BE2C (cell line): ENCODE measurements around the gene TBC1D22A.

Experiments used
- DNase-seq: peaks from one replicate; pipeline ENCODE4 v3.0.0-alpha.2; 2020
- H3K27me3 ChIP-seq: fragments of 250-450 bp; sonication (Bioruptor Pico); 2 replicates; pipeline ENCODE4 v1.5.1; 2020; ENCODE audit warnings: mild to moderate bottlenecking
- H3K36me3 ChIP-seq: fragments of 250-450 bp; sonication (Bioruptor Pico); 2 replicates; pipeline ENCODE4 v1.5.1; 2020; ENCODE audit warnings: mild to moderate bottlenecking
- H3K4me1 ChIP-seq: fragments of 250-450 bp; sonication (Bioruptor Pico); 2 replicates; pipeline ENCODE4 v1.5.1; 2020
- H3K4me3 ChIP-seq: 2 replicates; pipeline ENCODE4 v1.5.1; 2011; ENCODE audit warnings: low read depth, low read length
- H3K9me3 ChIP-seq: fragments of 250-450 bp; sonication (Bioruptor Pico); 2 replicates; pipeline ENCODE4 v1.5.1; 2020
- TF ChIP-seq, protein P1 (sequence below): IDR thresholded peaks from 2 replicates; pipeline ENCODE4 v1.5.1; 2012; ENCODE audit warnings: mild to moderate bottlenecking, low read depth, low read length

TBC1D22A gene

DNA sequence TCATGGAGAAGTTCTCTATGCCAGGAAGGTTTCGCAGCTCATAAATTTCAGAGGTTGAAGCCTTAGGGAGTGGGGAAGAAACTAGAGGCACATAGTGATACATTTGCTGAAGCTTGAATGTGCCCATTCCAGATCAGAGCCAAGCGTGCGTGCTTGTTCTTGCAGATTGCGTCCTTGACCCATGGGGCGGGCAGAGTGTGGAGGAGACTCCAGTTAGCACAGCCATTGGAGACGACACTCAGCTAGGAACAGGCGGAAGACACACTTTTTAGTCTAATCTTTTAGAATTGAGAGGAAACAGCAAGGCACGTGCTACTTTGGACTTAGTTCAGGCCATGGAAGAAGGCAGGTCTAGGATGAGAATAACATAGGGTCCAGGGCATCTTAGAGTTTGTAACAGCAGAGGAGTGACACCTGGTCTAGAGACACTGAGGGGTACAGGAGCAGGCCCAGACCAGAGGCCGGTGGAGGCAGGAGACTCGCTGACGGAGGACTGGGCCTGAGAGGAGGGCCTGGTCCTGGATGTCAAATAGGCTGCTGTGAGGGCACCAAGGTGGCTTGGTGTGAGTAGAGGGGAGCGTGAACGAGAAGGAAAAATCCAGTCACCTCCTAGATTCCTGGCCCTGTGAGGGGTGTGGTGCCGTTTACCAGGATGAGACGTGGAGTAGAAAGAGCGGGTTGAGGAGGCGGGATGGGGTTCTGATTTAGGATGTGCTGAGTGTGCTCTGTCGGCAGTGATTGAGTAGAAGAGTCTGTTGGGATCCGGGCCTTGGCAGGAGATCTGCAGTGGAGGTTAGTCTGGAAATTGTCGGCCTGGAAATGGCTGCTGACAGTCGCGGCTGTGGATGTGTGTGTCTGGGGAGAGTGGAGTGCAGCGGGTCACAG is 154.7 kb downstream of the TBC1D22A start:
- TF ChIP-seq, protein P1, sequence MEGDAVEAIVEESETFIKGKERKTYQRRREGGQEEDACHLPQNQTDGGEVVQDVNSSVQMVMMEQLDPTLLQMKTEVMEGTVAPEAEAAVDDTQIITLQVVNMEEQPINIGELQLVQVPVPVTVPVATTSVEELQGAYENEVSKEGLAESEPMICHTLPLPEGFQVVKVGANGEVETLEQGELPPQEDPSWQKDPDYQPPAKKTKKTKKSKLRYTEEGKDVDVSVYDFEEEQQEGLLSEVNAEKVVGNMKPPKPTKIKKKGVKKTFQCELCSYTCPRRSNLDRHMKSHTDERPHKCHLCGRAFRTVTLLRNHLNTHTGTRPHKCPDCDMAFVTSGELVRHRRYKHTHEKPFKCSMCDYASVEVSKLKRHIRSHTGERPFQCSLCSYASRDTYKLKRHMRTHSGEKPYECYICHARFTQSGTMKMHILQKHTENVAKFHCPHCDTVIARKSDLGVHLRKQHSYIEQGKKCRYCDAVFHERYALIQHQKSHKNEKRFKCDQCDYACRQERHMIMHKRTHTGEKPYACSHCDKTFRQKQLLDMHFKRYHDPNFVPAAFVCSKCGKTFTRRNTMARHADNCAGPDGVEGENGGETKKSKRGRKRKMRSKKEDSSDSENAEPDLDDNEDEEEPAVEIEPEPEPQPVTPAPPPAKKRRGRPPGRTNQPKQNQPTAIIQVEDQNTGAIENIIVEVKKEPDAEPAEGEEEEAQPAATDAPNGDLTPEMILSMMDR: no peak
- Histone ChIP-seq H3K9me3 (no peaks in the 10 kb centered on the region; the same call in 1 of the 2 replicates), H3K27me3 (no peaks in the 10 kb centered on the region), H3K4me1 (no peaks in the 10 kb centered on the region), H3K4me3 (no peak overlapping the region), H3K36me3 (no peaks in the 10 kb centered on the region; the same call in 1 of the 2 replicates)
- DNase-seq: no peak

DNA sequence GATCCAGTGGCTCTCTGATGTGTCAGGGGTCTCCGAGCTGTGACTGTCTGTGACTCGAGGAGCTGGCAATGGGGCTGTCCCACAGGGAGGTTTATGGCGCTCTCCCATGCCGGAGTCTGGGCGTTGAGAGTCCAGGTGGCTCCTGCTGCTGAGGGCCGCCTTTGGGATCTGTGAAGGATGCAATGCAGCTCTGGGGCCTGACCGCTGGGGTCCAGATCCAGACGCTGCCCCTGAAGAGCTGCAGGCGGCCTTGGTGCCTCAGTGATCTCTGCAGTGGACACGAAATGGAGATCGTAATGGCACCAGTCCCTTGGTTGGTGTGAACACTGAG is 155.3 kb downstream of the TBC1D22A start:
- Histone ChIP-seq H3K9me3 (no peaks in the 10 kb centered on the region; the same call in 1 of the 2 replicates), H3K4me3 (no peak overlapping the region), H3K36me3 (no peaks in the 10 kb centered on the region; the same call in 1 of the 2 replicates), H3K27me3 (no peaks in the 10 kb centered on the region), H3K4me1 (no peaks in the 10 kb centered on the region)
- TF ChIP-seq, protein P1: no peak
- no peak for DNase-seq

DNA sequence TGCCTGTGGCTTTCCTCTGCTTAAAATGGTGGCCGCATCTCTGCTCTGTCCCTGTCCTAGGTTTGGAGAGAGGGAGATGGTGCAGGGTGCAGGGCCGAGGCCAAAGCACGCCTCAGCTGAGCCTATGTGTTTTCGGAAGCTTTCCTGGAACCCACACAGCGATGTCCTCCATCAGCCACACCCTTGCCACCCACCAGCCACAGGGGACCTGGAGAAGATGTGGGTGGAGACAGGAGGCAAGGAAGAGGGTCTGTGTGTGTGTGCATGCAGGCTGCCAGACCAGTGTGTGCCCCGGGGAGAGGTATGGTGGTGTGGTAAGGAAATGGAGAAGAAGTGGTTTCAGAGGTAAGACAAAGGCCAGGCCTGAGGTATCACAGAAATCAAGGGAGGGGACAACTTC is 155.7 kb downstream of the TBC1D22A start:
- DNase-seq: no peak
- Histone ChIP-seq H3K4me1 (no peaks in the 10 kb centered on the region), H3K27me3 (no peaks in the 10 kb centered on the region), H3K4me3 (no peak overlapping the region), H3K36me3 (no peaks in the 10 kb centered on the region; the same call in 1 of the 2 replicates), H3K9me3 (no peaks in the 10 kb centered on the region; the same call in 1 of the 2 replicates)
- TF ChIP-seq, protein P1: no peak

DNA sequence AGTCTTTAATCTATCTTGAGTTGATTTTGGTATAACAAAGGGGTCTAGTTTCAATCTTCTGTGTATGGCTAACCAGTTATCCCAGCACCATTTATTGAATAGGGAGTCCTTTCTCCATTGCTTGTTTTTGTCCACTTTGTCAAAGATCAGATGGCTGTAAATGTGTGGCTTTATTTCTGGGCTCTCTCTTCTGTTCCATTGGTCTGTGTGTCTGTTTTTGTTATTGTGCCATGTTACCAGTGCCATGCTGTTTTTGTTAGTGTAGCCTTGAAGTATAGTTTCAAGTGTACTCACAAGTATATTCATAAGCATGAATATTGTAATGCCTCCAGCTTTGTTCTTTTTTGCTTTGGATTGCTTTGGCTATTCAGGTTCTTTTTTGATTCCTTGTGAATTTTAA is 159.6 kb downstream of the TBC1D22A start:
- Histone ChIP-seq H3K9me3 (no peaks in the 10 kb centered on the region; the same call in none of the 2 replicates), H3K4me1 (no peaks in the 10 kb centered on the region), H3K36me3 (no peaks in the 10 kb centered on the region), H3K4me3 (no peak overlapping the region), H3K27me3 (no peaks in the 10 kb centered on the region)
- TF ChIP-seq, protein P1: no peak
- DNase-seq: no peak

DNA sequence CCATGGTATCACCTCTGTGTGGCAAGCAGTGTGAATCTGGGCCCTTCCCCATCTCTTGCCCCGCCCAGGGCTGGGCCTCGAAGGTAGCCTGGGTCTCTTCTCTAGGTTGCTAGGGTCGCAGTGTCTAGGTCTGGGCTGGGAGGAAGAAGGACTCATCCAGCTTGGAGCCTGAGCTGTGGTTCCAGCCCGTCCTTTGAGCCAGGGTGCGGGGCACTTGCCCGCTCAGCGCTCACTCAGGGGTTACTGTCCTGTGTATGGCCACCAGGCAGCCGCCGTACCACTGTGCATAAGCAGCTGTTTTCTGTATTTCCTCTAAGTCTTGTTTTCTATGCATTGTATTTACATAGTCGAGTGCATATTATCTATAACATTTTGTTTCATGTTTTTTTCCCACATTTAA is 160.9 kb downstream of the TBC1D22A start:
- Histone ChIP-seq H3K4me1 (no peaks in the 10 kb centered on the region), H3K36me3 (no peaks in the 10 kb centered on the region), H3K27me3 (no peaks in the 10 kb centered on the region), H3K9me3 (no peaks in the 10 kb centered on the region; the same call in none of the 2 replicates), H3K4me3 (no peak overlapping the region)
- TF ChIP-seq, protein P1: no peak
- no peak for DNase-seq

DNA sequence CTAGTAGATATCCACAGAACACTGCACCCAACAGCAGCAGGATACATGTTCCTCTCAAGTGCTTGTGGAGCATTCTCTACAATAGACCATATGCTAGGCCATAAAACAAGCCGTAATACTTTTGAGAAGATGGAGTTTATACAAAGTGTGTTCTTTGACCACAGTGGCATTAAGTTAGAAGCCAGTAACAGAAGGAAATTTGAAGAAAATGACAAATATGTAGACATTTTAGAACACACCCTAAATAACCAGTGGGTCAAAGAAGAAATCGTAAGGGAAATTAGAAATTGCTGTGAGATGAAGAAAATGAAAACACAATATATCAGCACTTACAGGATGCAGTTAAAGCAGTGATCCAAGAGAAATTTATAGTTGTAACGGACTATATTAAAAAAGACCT is 163.4 kb downstream of the TBC1D22A start:
- DNase-seq: no peak
- Histone ChIP-seq H3K4me3 (no peak overlapping the region), H3K27me3 (no peaks in the 10 kb centered on the region), H3K4me1 (no peaks in the 10 kb centered on the region), H3K36me3 (no peaks in the 10 kb centered on the region), H3K9me3 (no peaks in the 10 kb centered on the region; the same call in none of the 2 replicates)
- TF ChIP-seq, protein P1: no peak
